HepG2 (cell line): ENCODE results near the gene GRIK4. TPM values are rescaled to one million over a fixed set of nuclear protein-coding genes. Genes with fewer than 3 reads are reported as not detected.

ENCODE experiments used
- ATAC-seq: fragments of 200-7000 bp; cut with Tn5 transposase; 3 replicates; pipeline ENCODE4 v1.9.1; 2020; ENCODE audit warnings: mild to moderate bottlenecking, moderate library complexity
- BruUV-seq: library from RNA; stranded (reverse); fragments of 400-500 nt; replicated peaks from 2 replicates; lab custom pipeline; 2021; lab: Mats Ljungman, UMichigan
- CTCF ChIA-PET: fragments of 300-600 bp; formaldehyde crosslinking; extraction: SDS; loops from one replicate; lab custom pipeline; 2021; ENCODE audit warnings: low total read pairs, inconsistent platforms, low intra/inter-chr PET ratio; lab: Yijun Ruan, JAX
- POLR2A ChIA-PET: fragments of 350-600 bp; sonication (Branson Sonifier 250); formaldehyde crosslinking; loops from one replicate; lab custom pipeline; 2020; ENCODE audit warnings: antibody characterized with exemption, inconsistent platforms; lab: Yijun Ruan, JAX
- DNase-seq: peaks from one replicate; pipeline ENCODE4 v3.0.0-alpha.2; 2015; ENCODE audit warnings: low spot score
- FAIRE-seq: peaks from 3 replicates; lab custom pipeline; 2011; peaks lifted over from hg19 to GRCh38; lab: Jason Lieb, UNC
- H2AFZ ChIP-seq: one replicate; pipeline ENCODE4 v1.6.1; 2011; ENCODE audit warnings: low read length, inconsistent platforms
- H3K27ac ChIP-seq: fragments of 300-600 bp; 3 replicates; pipeline ENCODE4 v1.8.0; 2011; ENCODE audit warnings: mixed run types, mild to moderate bottlenecking, mixed read lengths, low read length, inconsistent platforms; ENCODE audit not compliant: insufficient read depth; ENCODE audit errors: extremely low read length
- H3K27me3 ChIP-seq, 2 experiments: fragments of 200-600 bp in 1 of 2; 2 replicates in 1 of 2; 3 replicates in 1 of 2; pipeline versions ENCODE4 v1.6.0 to v1.8.0; 2011; ENCODE audit warnings: low read length in 2 of 2, mild to moderate bottlenecking in 2 of 2, moderate library complexity in 2 of 2, inconsistent platforms in 1 of 2; ENCODE audit not compliant: insufficient read depth in 2 of 2, control insufficient read depth in 1 of 2
- H3K36me3 ChIP-seq, 2 experiments: fragments of 200-600 bp in 1 of 2; replicated peaks in 1 of 2; 2 replicates in 1 of 2; 3 replicates in 1 of 2; pipeline versions ENCODE4 v1.5.1 to v1.8.0; 2011; ENCODE audit warnings: low read length in 2 of 2, inconsistent platforms in 1 of 2; ENCODE audit not compliant: insufficient read depth in 2 of 2, control insufficient read depth in 1 of 2
- H3K4me1 ChIP-seq: 2 replicates; pipeline ENCODE4 v1.5.1; 2012; ENCODE audit warnings: low read length, inconsistent platforms; ENCODE audit not compliant: insufficient read depth
- H3K4me2 ChIP-seq: 2 replicates; pipeline ENCODE4 v1.6.0; 2011; ENCODE audit warnings: low read depth, low read length, inconsistent platforms
- H3K4me3 ChIP-seq, 3 experiments: fragments of 200-600 bp in 1 of 3; sonication (generic), shearing (Covaris generic) in 1 of 3; replicated peaks in 1 of 3; 2 replicates each; pipeline ENCODE4 v1.5.1; 2011 to 2016; ENCODE audit warnings: low read length in 3 of 3, inconsistent platforms in 2 of 3, low read depth in 2 of 3, mild to moderate bottlenecking in 2 of 3, control low read depth in 1 of 3, mixed read lengths in 1 of 3; ENCODE audit not compliant: insufficient read depth in 1 of 3
- H3K79me2 ChIP-seq: one replicate; pipeline ENCODE4 v1.6.1; 2011; ENCODE audit warnings: low read length, inconsistent platforms; ENCODE audit not compliant: insufficient read depth
- H3K9ac ChIP-seq: 2 replicates; pipeline ENCODE4 v1.6.0; 2011; ENCODE audit warnings: mild to moderate bottlenecking, low read depth, low read length, inconsistent platforms; ENCODE audit not compliant: insufficient read depth
- H3K9me3 ChIP-seq: 2 replicates; pipeline ENCODE4 v1.5.1; 2012; ENCODE audit warnings: mild to moderate bottlenecking, low read length
- H4K20me1 ChIP-seq: 2 replicates; pipeline ENCODE4 v1.6.0; 2011; ENCODE audit warnings: inconsistent platforms, mild to moderate bottlenecking, low read length, moderate library complexity; ENCODE audit not compliant: insufficient read depth
- KAT8 ChIP-seq: IDR thresholded peaks from 2 replicates; pipeline ENCODE4 v1.6.1; 2016; ENCODE audit warnings: missing genetic modification reagents, missing compliant biosample characterization
- KDM2A ChIP-seq: sonication (generic); formaldehyde crosslinking; IDR thresholded peaks from 2 replicates; pipeline ENCODE4 v1.4.0; 2020; ENCODE audit warnings: low read depth, missing genetic modification reagents, borderline replicate concordance
- MAF1 ChIP-seq: sonication (generic); formaldehyde crosslinking; IDR thresholded peaks from 2 replicates; pipeline ENCODE4 v1.5.0; 2020; ENCODE audit warnings: missing genetic modification reagents, borderline replicate concordance
- NONO ChIP-seq, 2 experiments: fragments of 450-650 bp in 1 of 2; sonication (generic) in 1 of 2; formaldehyde crosslinking in 1 of 2; IDR thresholded peaks in 1 of 2; conservative IDR thresholded peaks in 1 of 2; 2 replicates each; pipeline versions ENCODE4 v1.6.1 to v1.8.0; 2017 to 2022; ENCODE audit warnings: mild to moderate bottlenecking in 1 of 2, missing genetic modification reagents in 1 of 2, moderate library complexity in 1 of 2
- SALL1 ChIP-seq: sonication (generic); formaldehyde crosslinking; IDR thresholded peaks from 2 replicates; pipeline ENCODE4 v1.8.0; 2022; ENCODE audit warnings: mild to moderate bottlenecking, missing genetic modification reagents
- ZNF543 ChIP-seq: sonication (generic); formaldehyde crosslinking; IDR thresholded peaks from 2 replicates; pipeline ENCODE4 v1.4.0; 2020; ENCODE audit warnings: mild to moderate bottlenecking, missing genetic modification reagents
- whole genome bisulfite sequencing: methylation state at CpG from one replicate; pipeline ENCODE4 v1.1.6; 2017; ENCODE audit warnings: low lambda C conversion rate; 5-methylcytosine and 5-hydroxymethylcytosine counted together
- in situ Hi-C: cut with HindIII; loops from 2 replicates; pipeline ENCODE4 v1.10.0; 2017; ENCODE audit warnings: low pct_unique_long_range_greater_than_20kb; ENCODE audit not compliant: extremely low pct_ligation_motif_present
- intact Hi-C: fragments of 100-400 bp; cut with micrococcal nuclease; formaldehyde crosslinking; loops from one replicate; pipeline ENCODE4 v1.10.0; 2022; ENCODE audit not compliant: unreplicated experiment
- polyA plus RNA-seq, 8 experiments: library from polyadenylated mRNA; depleted of rRNA in 3 of 8; stranded (reverse) in 7 of 8; unstranded in 1 of 8; fragments of >200 nt; fragmentation: Illumina TruSeq in 4 of 8; extraction: Trizol in 4 of 8; gene quantifications; 2 replicates each; pipeline versions ENCODE4 v1.2.1 to v1.2.3, GENCODE V29; 2011 to 2016; ENCODE audit warnings: low read depth in 4 of 8, missing spikeins in 1 of 8, mixed read lengths in 1 of 8; ENCODE audit not compliant: insufficient read depth in 1 of 8
- total RNA-seq, 5 experiments: library from RNA; depleted of rRNA; stranded (reverse); fragments of >200 nt; fragmentation: Illumina TruSeq; extraction: Trizol; gene quantifications; 2 replicates each; pipeline ENCODE4 v1.2.3, GENCODE V29; 2016; ENCODE audit warnings: low read depth in 1 of 5
- TF ChIP-seq, protein P1 (sequence below): sonication (generic); formaldehyde crosslinking; IDR thresholded peaks from 2 replicates; pipeline ENCODE4 v1.5.0; 2020; ENCODE audit warnings: mild to moderate bottlenecking, missing genetic modification reagents, moderate library complexity
- TF ChIP-seq, protein P2 (sequence below): sonication (generic); formaldehyde crosslinking; IDR thresholded peaks from 2 replicates; pipeline ENCODE4 v1.4.0; 2020; ENCODE audit warnings: missing genetic modification reagents, borderline replicate concordance
- TF ChIP-seq, protein P3 (sequence below): sonication (generic); formaldehyde crosslinking; IDR thresholded peaks from 2 replicates; pipeline ENCODE4 v1.4.0; 2020; ENCODE audit warnings: missing genetic modification reagents, low read depth, mild to moderate bottlenecking, borderline replicate concordance
- TF ChIP-seq, protein P4 (sequence below): sonication (generic); formaldehyde crosslinking; IDR thresholded peaks from 2 replicates; pipeline ENCODE4 v1.5.0; 2020; ENCODE audit warnings: missing genetic modification reagents

GRIK4 gene
- total and polyA plus RNA-seq, 2 of the 13 experiments (the other 11 are each of a cell fraction or from before 2014, with no cell fraction given), result 0.04 to 0.07 TPM

DNA sequence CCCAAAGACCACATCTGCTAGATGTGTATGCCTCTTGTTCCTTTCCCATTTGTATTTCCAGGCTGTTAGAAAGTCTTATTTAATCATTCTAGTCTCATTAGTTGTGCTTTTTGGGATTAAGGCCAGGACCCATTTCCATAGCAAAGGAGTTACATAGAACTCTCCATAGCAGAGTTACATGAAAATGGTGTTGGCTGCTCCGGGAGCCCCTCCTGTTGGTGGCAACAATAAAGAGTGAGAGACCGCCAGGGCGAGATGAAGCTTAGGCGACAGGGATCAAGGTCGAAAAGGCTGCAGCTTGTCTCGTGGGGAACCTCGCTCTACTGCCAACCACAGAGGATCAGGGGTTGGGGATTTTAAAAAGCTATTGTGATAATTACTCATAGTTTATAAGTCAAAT is 58.3 kb downstream of the GRIK4 start:
- FAIRE-seq (no peak), ATAC-seq (peak; percentile 56; the same call in 1 of the 3 replicates), DNase-seq (peak; percentile 7)
- H2AFZ ChIP-seq, result no peak overlapping the region
- no peak overlapping the region for H3K27ac ChIP-seq
- ChIA-PET POLR2A (no interaction called here), CTCF (no interaction called here)
- WGBS, result 22% methylated on average over 7 of the region's 7 CpGs
- no peak overlapping the region for H3K4me2 ChIP-seq
- intact Hi-C loops, result no loop called here
- no peaks in the 10 kb centered on the region for H4K20me1 ChIP-seq
- H3K4me1 ChIP-seq, result peaks cover 8% of the 10 kb centered on the region; the same call in 1 of the 2 replicates
- peaks cover 0 to 8% of the 10 kb centered on the region in 2 experiments; a peak in 2 of 5 replicates for H3K27me3 ChIP-seq
- no peaks in the 10 kb centered on the region for H3K79me2 ChIP-seq
- no peaks in the 10 kb centered on the region for H3K36me3 ChIP-seq
- in situ Hi-C loops, result no loop called here
- no peak for TF ChIP-seq NONO (IDR thresholded peaks at IDR 0.05)
- no peak for TF ChIP-seq NONO (CRISPR knock-in tag; conservative IDR thresholded peaks at IDR 0.05)
- TF ChIP-seq, protein P1, sequence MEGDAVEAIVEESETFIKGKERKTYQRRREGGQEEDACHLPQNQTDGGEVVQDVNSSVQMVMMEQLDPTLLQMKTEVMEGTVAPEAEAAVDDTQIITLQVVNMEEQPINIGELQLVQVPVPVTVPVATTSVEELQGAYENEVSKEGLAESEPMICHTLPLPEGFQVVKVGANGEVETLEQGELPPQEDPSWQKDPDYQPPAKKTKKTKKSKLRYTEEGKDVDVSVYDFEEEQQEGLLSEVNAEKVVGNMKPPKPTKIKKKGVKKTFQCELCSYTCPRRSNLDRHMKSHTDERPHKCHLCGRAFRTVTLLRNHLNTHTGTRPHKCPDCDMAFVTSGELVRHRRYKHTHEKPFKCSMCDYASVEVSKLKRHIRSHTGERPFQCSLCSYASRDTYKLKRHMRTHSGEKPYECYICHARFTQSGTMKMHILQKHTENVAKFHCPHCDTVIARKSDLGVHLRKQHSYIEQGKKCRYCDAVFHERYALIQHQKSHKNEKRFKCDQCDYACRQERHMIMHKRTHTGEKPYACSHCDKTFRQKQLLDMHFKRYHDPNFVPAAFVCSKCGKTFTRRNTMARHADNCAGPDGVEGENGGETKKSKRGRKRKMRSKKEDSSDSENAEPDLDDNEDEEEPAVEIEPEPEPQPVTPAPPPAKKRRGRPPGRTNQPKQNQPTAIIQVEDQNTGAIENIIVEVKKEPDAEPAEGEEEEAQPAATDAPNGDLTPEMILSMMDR (CRISPR knock-in tag), result peak; percentile 18; the same call in 1 of the 2 replicates
- no TSS peak for BruUV-seq
- no peak overlapping the region for H3K4me3 ChIP-seq
- H3K9me3 ChIP-seq, result no peaks in the 10 kb centered on the region
- H3K9ac ChIP-seq, result no peak overlapping the region

DNA sequence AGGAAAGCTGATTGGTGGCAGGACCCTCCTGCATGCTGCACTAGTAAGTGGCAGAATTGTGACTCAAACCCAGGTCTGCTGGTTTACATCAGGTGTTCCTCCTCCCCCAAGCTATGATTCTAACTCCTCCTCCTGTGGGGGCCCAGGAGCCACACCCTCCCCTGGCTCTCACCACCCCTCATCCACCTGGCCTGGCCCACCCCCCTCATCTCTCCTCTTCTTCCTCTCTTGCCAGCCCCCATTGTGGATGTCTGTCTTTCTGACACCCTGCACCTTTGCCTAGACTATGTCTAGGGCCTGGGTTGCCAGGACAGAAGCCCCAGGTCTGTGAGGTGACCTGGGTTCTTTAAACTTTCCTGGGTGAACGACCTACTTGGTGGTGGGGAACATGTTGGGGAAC is 59.9 kb downstream of the GRIK4 start:
- Histone ChIP-seq H3K9me3 (no peaks in the 10 kb centered on the region), H3K4me3 (no peak overlapping the region), H3K27ac (no peak overlapping the region), H3K79me2 (no peaks in the 10 kb centered on the region), H3K36me3 (no peaks in the 10 kb centered on the region), H4K20me1 (no peaks in the 10 kb centered on the region), H3K4me2 (no peak overlapping the region), H3K27me3 (peaks cover 0 to 5% of the 10 kb centered on the region in 2 experiments; a peak in 2 of 5 replicates), H2AFZ (no peak overlapping the region), H3K4me1 (peaks cover 8% of the 10 kb centered on the region; the same call in 1 of the 2 replicates), H3K9ac (no peak overlapping the region)
- ChIA-PET CTCF (no interaction called here), POLR2A (no interaction called here)
- 0% methylated on average over 1 of the region's 1 CpG for WGBS
- DNase-seq (no peak), ATAC-seq (no peak), FAIRE-seq (no peak)
- intact Hi-C loops, result no loop called here
- no TSS peak for BruUV-seq
- in situ Hi-C loops, result no loop called here
- TF ChIP-seq, protein P2, sequence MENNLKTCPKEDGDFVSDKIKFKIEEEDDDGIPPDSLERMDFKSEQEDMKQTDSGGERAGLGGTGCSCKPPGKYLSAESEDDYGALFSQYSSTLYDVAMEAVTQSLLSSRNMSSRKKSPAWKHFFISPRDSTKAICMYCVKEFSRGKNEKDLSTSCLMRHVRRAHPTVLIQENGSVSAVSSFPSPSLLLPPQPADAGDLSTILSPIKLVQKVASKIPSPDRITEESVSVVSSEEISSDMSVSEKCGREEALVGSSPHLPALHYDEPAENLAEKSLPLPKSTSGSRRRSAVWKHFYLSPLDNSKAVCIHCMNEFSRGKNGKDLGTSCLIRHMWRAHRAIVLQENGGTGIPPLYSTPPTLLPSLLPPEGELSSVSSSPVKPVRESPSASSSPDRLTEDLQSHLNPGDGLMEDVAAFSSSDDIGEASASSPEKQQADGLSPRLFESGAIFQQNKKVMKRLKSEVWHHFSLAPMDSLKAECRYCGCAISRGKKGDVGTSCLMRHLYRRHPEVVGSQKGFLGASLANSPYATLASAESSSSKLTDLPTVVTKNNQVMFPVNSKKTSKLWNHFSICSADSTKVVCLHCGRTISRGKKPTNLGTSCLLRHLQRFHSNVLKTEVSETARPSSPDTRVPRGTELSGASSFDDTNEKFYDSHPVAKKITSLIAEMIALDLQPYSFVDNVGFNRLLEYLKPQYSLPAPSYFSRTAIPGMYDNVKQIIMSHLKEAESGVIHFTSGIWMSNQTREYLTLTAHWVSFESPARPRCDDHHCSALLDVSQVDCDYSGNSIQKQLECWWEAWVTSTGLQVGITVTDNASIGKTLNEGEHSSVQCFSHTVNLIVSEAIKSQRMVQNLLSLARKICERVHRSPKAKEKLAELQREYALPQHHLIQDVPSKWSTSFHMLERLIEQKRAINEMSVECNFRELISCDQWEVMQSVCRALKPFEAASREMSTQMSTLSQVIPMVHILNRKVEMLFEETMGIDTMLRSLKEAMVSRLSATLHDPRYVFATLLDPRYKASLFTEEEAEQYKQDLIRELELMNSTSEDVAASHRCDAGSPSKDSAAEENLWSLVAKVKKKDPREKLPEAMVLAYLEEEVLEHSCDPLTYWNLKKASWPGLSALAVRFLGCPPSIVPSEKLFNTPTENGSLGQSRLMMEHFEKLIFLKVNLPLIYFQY (CRISPR knock-in tag), result no peak
- no peak for TF ChIP-seq KAT8 (CRISPR knock-in tag)
- TF ChIP-seq SALL1 (CRISPR knock-in tag), result no peak
- TF ChIP-seq MAF1 (CRISPR knock-in tag), result no peak
- TF ChIP-seq, protein P3, sequence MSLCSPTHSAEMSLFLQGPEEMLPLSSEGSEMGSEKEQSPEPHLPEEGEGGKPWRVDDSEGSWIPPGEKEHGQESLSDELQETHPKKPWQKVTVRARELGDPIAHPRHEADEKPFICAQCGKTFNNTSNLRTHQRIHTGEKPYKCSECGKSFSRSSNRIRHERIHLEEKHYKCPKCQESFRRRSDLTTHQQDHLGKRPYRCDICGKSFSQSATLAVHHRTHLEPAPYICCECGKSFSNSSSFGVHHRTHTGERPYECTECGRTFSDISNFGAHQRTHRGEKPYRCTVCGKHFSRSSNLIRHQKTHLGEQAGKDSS (CRISPR knock-in tag), result no peak
- TF ChIP-seq, protein P4, sequence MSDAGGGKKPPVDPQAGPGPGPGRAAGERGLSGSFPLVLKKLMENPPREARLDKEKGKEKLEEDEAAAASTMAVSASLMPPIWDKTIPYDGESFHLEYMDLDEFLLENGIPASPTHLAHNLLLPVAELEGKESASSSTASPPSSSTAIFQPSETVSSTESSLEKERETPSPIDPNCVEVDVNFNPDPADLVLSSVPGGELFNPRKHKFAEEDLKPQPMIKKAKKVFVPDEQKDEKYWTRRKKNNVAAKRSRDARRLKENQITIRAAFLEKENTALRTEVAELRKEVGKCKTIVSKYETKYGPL, result no peak
- no peak for TF ChIP-seq ZNF543 (CRISPR knock-in tag)
- no peak for TF ChIP-seq KDM2A (CRISPR knock-in tag)
